Measurements from ENCODE around the gene LRRFIP2. TPM values are rescaled to one million over a fixed set of nuclear protein-coding genes. Genes with fewer than 3 reads are reported as not detected.

The LRRFIP2 gene
- total and polyA plus RNA-seq, 9 donors, result 35.5 to 81.1 (median 48.3) TPM

- H3K27me3 ChIP-seq, result no peaks in the 10 kb centered on the region
- intact Hi-C loops (cut with DNase I), result no loop called here
- DNase-seq, result no peak
- no peaks in the 10 kb centered on the region for H3K9me3 ChIP-seq
- no peak overlapping the region for H3K27ac ChIP-seq
- TF ChIP-seq, protein P1, sequence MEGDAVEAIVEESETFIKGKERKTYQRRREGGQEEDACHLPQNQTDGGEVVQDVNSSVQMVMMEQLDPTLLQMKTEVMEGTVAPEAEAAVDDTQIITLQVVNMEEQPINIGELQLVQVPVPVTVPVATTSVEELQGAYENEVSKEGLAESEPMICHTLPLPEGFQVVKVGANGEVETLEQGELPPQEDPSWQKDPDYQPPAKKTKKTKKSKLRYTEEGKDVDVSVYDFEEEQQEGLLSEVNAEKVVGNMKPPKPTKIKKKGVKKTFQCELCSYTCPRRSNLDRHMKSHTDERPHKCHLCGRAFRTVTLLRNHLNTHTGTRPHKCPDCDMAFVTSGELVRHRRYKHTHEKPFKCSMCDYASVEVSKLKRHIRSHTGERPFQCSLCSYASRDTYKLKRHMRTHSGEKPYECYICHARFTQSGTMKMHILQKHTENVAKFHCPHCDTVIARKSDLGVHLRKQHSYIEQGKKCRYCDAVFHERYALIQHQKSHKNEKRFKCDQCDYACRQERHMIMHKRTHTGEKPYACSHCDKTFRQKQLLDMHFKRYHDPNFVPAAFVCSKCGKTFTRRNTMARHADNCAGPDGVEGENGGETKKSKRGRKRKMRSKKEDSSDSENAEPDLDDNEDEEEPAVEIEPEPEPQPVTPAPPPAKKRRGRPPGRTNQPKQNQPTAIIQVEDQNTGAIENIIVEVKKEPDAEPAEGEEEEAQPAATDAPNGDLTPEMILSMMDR (IDR thresholded peaks at IDR 0.05), result no peak
- TF ChIP-seq POLR2A (IDR thresholded peaks at IDR 0.05), result no peak
- no peak for TF ChIP-seq EP300 (IDR thresholded peaks at IDR 0.05)
- peaks cover 3% of the 10 kb centered on the region for H3K4me1 ChIP-seq (ENCODE audit: insufficient read depth)
- no peaks in the 10 kb centered on the region for H3K36me3 ChIP-seq
- H3K4me3 ChIP-seq, result no peak overlapping the region
Measured at GRCh38 chr3:37099469-37099868, 74.9 kb downstream of the LRRFIP2 start.

- DNase-seq, result no peak
- TF ChIP-seq, protein P1 (IDR thresholded peaks at IDR 0.05), result no peak
- TF ChIP-seq POLR2A (IDR thresholded peaks at IDR 0.05), result no peak
- TF ChIP-seq EP300 (IDR thresholded peaks at IDR 0.05), result no peak
- Histone ChIP-seq H3K27ac (no peak overlapping the region), H3K36me3 (no peaks in the 10 kb centered on the region), H3K4me3 (no peak overlapping the region), H3K27me3 (no peaks in the 10 kb centered on the region), H3K9me3 (no peaks in the 10 kb centered on the region), H3K4me1 (ENCODE audit: insufficient read depth) (peaks cover 3% of the 10 kb centered on the region)
- 94 to 100% (median 97%) methylated on average over 2 of the region's 2 CpGs for whole genome bisulfite sequencing, 3 donors
- intact Hi-C loops (cut with DNase I), result no loop called here
Measured at GRCh38 chr3:37098884-37099283, 75.5 kb downstream of the LRRFIP2 start.

DNA sequence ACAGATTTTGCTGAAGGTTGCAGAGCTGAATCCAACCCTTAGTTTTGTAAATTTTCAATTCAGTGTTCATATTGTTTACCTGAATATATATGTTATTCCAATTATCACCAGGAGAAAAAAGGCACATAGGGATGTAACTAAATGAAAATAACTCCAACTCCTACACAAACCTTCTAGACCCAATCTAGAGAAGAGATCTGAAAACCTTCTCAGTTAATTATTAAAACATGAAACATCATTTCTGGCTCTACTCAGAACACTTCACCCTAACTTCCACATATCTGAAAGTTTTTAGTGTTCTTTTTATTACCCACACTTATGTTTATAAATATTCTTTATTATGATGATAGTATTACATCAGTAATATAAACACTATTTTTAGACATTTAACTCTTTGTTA, 76.6 kb downstream of the LRRFIP2 start:
- TF ChIP-seq EP300 (IDR thresholded peaks at IDR 0.05), result no peak
- no peak for TF ChIP-seq POLR2A (IDR thresholded peaks at IDR 0.05)
- TF ChIP-seq, protein P1 (IDR thresholded peaks at IDR 0.05), result no peak
- no peaks in the 10 kb centered on the region for H3K36me3 ChIP-seq
- intact Hi-C loops (cut with DNase I), result no loop called here
- no peak for DNase-seq
- H3K4me1 ChIP-seq (ENCODE audit: insufficient read depth), result peaks cover 3% of the 10 kb centered on the region
- H3K9me3 ChIP-seq, result no peaks in the 10 kb centered on the region
- H3K27me3 ChIP-seq, result no peaks in the 10 kb centered on the region
- H3K27ac ChIP-seq, result peak overlapping the region in 1 of 2 donors; percentile 27
- H3K4me3 ChIP-seq, result no peak overlapping the region

DNA sequence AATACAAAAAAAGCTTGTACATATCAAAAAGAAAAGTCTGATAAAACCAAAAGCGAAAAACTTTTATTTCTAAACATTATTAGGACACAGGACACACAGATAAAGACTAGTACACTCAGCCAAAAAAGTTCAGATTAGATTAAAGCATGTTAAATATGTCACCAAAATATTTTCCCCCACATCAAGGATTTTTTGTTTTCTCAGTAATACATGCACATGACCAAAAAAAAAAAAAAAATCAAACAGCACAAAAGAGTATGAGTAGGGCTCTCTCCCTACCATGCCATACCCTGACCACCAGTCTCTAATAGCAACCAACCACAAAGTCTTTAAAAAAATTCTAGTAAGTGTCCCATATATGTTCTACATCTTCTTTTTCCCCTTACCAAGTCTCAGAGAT, 77.4 kb downstream of the LRRFIP2 start:
- intact Hi-C loops (cut with DNase I), result no loop called here
- Histone ChIP-seq H3K4me1 (ENCODE audit: insufficient read depth) (peaks cover 3% of the 10 kb centered on the region), H3K27ac (peak overlapping the region in 1 of 2 donors; percentile 52), H3K9me3 (no peaks in the 10 kb centered on the region), H3K36me3 (no peaks in the 10 kb centered on the region), H3K27me3 (no peaks in the 10 kb centered on the region), H3K4me3 (no peak overlapping the region)
- TF ChIP-seq EP300 (IDR thresholded peaks at IDR 0.05), result no peak
- TF ChIP-seq, protein P1 (IDR thresholded peaks at IDR 0.05), result no peak
- WGBS, 3 donors, result 4 to 11% (median 4%) methylated on average over 1 of the region's 1 CpG
- DNase-seq, result no peak

- peak overlapping the region in 1 of 2 donors; percentile 52 for H3K27ac ChIP-seq
- 4 to 7% (median 6%) methylated on average over 1 of the region's 1 CpG for WGBS, 3 donors
- intact Hi-C loops (cut with DNase I), result no loop called here
Measured at GRCh38 chr3:37096288-37096687, 78.1 kb downstream of the LRRFIP2 start.

More at GRCh38 chr3:37096288-37096687, 78.1 kb downstream of the LRRFIP2 start:
- H3K27me3 ChIP-seq, result no peaks in the 10 kb centered on the region
- H3K9me3 ChIP-seq, result no peaks in the 10 kb centered on the region
- H3K36me3 ChIP-seq, result no peaks in the 10 kb centered on the region
- no peak overlapping the region for H3K4me3 ChIP-seq
- DNase-seq, result no peak
- H3K4me1 ChIP-seq (ENCODE audit: insufficient read depth), result peaks cover 3% of the 10 kb centered on the region
- TF ChIP-seq, protein P1 (IDR thresholded peaks at IDR 0.05), result no peak
- no peak for TF ChIP-seq POLR2A (IDR thresholded peaks at IDR 0.05)

Measured in ovary (tissue), 9 donors.